SJCRH30 (cell line): ENCODE measurements around the gene PPT1. TPM values are rescaled to one million over a fixed set of nuclear protein-coding genes. Genes with fewer than 3 reads are reported as not detected.
"Not testable (repeated sequence)": the region's sequence is repeated elsewhere in the genome, so short reads cannot be mapped to it uniquely, and the experiment has no call there.

Source experiments
- DNase-seq, 2 experiments: peaks; one replicate each; pipeline ENCODE4 v3.0.0-alpha.2; 2015 to 2020
- H3K27ac ChIP-seq: fragments of 250-450 bp; sonication (Bioruptor Pico); 2 replicates; pipeline ENCODE4 v1.5.1; 2020; ENCODE audit warnings: mild to moderate bottlenecking, moderate library complexity
- H3K27me3 ChIP-seq: fragments of 250-450 bp; sonication (Bioruptor Pico); 2 replicates; pipeline ENCODE4 v1.5.1; 2020; ENCODE audit warnings: mild to moderate bottlenecking, moderate library complexity
- H3K36me3 ChIP-seq: fragments of 250-450 bp; sonication (Bioruptor Pico); 2 replicates; pipeline ENCODE4 v1.5.1; 2020; ENCODE audit warnings: mild to moderate bottlenecking, moderate library complexity
- H3K4me1 ChIP-seq: fragments of 250-450 bp; sonication (Bioruptor Pico); 2 replicates; pipeline ENCODE4 v1.5.1; 2020; ENCODE audit warnings: mild to moderate bottlenecking, moderate library complexity
- H3K4me3 ChIP-seq: fragments of 250-450 bp; sonication (Bioruptor Pico); 2 replicates; pipeline ENCODE4 v1.5.1; 2020; ENCODE audit warnings: mild to moderate bottlenecking, moderate library complexity
- H3K9me3 ChIP-seq: fragments of 250-450 bp; sonication (Bioruptor Pico); replicated peaks from 2 replicates; pipeline ENCODE4 v1.5.1; 2020; ENCODE audit warnings: mild to moderate bottlenecking, moderate library complexity
- total RNA-seq: library from RNA; depleted of rRNA; stranded (reverse); fragments of >200 nt; shearing (Covaris generic); gene quantifications from 2 replicates; pipeline ENCODE4 v1.2.3, GENCODE V29; 2014

The PPT1 gene
- total RNA-seq, 1 experiment from 2014 or later, result 129 TPM

DNA sequence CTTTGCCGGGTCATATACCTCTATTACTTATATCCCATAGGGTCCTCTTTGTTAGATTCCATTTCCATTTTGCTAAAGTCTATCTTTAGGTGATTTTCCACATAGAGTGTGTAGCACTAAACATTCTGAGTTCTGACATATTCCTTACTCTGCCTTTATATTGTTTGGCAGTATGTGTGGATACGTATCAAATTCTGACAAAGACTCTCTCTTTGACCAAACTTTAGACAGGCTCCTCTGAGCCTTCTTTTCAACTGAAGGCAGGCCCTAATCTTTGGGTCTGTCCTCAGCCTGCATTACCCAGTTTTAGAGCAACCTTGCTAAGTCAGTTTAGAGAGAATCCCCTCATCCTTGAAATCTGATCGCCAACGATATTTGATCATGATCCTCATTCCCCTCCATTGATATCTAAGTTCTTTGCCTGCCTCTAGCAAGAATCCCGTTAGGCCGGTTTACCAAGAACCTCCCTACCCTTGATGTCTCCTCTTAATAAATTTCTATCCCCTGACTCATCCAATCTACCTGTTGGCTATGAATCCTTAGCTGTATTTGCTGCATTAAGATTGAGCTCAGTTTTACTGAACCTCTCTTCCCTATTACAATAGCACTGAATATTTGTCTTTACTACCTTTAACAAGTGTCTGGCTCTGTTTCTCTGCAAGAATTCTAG, 10.4 kb upstream of the PPT1 start:
- DNase-seq, result no peak
- no peaks in the 10 kb centered on the region for H3K4me1 ChIP-seq
- H3K27me3 ChIP-seq, result no peaks in the 10 kb centered on the region
- no peak overlapping the region for H3K27ac ChIP-seq
- no peaks in the 10 kb centered on the region for H3K36me3 ChIP-seq
- no peak overlapping the region for H3K4me3 ChIP-seq
- H3K9me3 ChIP-seq, result peaks cover 4% of the 10 kb centered on the region

DNA sequence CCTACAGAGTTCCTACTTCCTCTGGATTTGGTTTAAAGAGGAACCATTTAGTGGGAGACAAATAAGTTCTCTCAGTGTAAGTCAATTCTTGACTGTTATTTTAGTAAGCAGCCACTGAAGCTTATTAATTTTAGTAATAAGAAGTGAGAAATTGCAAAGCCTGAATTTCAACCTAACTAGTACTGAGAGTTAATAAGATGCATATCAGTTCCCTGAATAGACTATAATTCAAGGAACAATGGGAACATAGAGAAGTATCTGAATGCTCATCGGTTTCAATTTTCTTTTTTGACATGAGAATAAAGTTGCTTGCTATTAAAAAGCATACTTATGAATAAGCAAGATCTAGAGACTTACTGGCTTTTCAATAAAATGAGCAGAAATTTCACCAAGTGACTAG, 8.0 kb upstream of the PPT1 start:
- H3K36me3 ChIP-seq, result no peaks in the 10 kb centered on the region
- no peak for DNase-seq
- H3K4me1 ChIP-seq, result no peaks in the 10 kb centered on the region
- peaks cover under 1% of the 10 kb centered on the region; the same call in 1 of the 2 replicates for H3K9me3 ChIP-seq
- H3K4me3 ChIP-seq, result no peak overlapping the region
- H3K27ac ChIP-seq, result no peak overlapping the region
- no peaks in the 10 kb centered on the region for H3K27me3 ChIP-seq

DNA sequence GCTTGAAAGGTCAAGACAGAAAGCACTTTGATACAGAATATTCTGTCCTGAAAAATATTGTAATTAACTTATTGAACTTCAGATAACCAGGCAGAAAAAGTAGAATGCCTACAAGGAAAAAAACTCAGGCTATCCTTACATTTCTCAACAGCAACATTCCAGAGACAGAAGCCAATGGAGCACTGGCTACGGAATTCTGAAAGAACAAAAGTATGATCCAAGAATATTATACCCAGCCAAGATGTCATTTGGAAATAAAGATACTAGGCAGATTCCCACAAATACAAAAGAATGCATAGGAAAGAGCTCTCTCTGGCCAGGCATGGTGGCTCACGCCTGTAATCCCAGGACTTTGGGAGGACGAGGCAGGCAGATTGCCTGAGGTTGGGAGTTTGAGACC, 5.8 kb upstream of the PPT1 start:
- Histone ChIP-seq H3K36me3 (no peaks in the 10 kb centered on the region), H3K27me3 (no peaks in the 10 kb centered on the region), H3K4me3 (no peak overlapping the region), H3K4me1 (no peaks in the 10 kb centered on the region), H3K27ac (no peak overlapping the region), H3K9me3 (no peaks in the 10 kb centered on the region; the same call in 1 of the 2 replicates)
- DNase-seq, result no peak

DNA sequence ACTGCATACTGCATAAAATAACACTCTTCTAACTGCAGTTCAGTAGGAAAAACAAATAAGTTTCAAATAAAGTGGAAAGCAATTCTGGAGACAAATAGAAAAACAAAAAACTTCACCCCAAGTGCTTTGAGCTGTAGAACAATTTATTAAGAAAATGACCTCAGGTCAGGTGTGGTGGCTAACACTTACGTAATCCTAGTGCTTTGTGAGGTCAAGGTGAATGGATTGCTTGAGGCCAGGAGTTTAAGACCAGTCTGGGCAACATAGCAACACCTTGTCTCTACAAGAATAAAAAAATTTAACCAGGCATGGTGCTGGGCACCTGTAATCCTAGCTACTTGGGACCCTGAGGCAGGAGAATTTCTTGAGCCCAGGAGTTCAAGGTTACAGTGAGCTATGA, 5.0 kb upstream of the PPT1 start:
- no peak overlapping the region for H3K4me3 ChIP-seq
- no peak overlapping the region for H3K27ac ChIP-seq
- no peak for DNase-seq

DNA sequence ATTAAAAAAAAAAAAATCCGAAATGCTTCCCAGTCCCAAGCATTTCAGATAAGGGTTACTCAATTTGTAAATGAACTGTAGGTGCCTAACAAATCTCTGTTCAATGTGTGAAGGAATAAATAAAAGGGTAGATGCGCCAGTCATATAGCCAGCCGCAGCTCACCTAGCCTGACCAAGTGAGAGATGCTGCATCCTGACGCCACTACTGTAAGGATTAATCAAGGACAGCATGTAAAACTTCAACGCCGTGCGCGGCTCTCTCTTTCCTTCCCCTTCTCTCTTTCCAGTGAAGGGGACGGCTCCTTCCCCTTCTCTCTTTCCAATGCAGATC, 441 bp downstream of the PPT1 start:
- Histone ChIP-seq H3K27ac (peak overlapping the region; percentile 53), H3K4me1 (peaks cover 7% of the 10 kb centered on the region; the same call in 1 of the 2 replicates)

More for the DNA sequence above, 5.0 kb upstream of the PPT1 start:
- peaks cover 5% of the 10 kb centered on the region; the same call in 1 of the 2 replicates for H3K4me1 ChIP-seq
- no peaks in the 10 kb centered on the region for H3K27me3 ChIP-seq
- H3K36me3 ChIP-seq, result no peaks in the 10 kb centered on the region
- H3K9me3 ChIP-seq, result no peaks in the 10 kb centered on the region; the same call in 1 of the 2 replicates

DNA sequence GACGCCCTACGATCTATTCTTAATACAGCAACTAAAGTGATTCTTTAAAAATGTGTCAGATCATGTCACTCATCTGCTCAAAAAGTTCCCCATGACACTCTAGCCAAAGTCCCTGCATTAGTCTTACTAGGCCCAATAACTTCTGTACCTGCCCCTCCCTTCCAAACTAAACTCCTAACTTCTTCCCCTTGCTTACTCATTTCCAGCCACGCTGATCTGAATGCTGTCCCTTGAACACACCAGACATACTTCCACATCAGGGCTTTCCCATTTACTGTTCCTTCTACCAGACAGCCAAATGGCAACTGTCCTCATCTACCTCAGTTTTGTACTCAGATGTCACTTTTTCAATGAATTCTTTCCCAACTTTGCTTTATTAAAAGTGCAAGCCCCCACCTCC, 1.2 kb downstream of the PPT1 start:
- peaks cover 9% of the 10 kb centered on the region for H3K36me3 ChIP-seq
- H3K4me1 ChIP-seq, result peaks cover 7% of the 10 kb centered on the region; the same call in 1 of the 2 replicates
- no peak overlapping the region for H3K4me3 ChIP-seq
- no peak overlapping the region for H3K27ac ChIP-seq
- no peak for DNase-seq
- H3K9me3 ChIP-seq, result no peaks in the 10 kb centered on the region
- H3K27me3 ChIP-seq, result no peaks in the 10 kb centered on the region

More for the DNA sequence above, 441 bp downstream of the PPT1 start:
- Histone ChIP-seq H3K4me3 (peak overlapping the region; percentile 89), H3K9me3 (no peaks in the 10 kb centered on the region), H3K27me3 (no peaks in the 10 kb centered on the region), H3K36me3 (peaks cover 3% of the 10 kb centered on the region; the same call in 1 of the 2 replicates)
- DNase-seq, result no peak

DNA sequence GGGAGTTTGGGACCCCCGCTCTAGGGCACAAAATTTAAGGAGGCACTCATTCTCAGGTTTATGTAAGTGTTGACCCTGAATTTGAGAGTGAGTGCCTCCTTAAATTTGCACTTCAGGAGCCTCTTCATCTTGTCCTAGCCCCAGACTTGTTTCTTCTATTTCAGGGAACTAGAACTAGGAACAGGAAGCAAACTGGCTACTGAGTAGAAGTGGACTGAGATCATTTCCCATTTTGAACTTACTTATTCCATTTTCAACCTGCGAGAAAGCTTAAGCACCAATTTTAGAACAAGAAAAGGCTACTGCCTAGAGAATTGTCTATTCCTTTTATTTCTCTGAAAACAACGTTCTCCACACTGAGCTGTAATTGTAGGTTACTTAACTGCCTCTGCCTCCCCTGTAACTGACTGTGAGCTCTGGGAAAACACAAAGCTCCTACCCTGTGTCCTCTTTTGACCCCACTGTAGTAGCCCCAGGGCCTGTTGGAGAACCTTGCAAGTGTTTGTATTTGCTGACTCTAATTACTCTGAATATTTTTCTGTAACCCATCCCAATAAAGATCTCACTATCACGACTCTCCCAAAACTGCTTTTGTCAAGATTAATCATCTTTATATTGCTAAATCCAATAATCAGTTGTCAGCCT, 2.5 kb downstream of the PPT1 start:
- H3K4me3 ChIP-seq, result no peak overlapping the region
- no peaks in the 10 kb centered on the region for H3K27me3 ChIP-seq
- no peaks in the 10 kb centered on the region for H3K9me3 ChIP-seq
- H3K36me3 ChIP-seq, result peaks cover 20% of the 10 kb centered on the region
- DNase-seq, result no peak
- H3K27ac ChIP-seq, result no peak overlapping the region
- H3K4me1 ChIP-seq, result peaks cover 7% of the 10 kb centered on the region; the same call in 1 of the 2 replicates

DNA sequence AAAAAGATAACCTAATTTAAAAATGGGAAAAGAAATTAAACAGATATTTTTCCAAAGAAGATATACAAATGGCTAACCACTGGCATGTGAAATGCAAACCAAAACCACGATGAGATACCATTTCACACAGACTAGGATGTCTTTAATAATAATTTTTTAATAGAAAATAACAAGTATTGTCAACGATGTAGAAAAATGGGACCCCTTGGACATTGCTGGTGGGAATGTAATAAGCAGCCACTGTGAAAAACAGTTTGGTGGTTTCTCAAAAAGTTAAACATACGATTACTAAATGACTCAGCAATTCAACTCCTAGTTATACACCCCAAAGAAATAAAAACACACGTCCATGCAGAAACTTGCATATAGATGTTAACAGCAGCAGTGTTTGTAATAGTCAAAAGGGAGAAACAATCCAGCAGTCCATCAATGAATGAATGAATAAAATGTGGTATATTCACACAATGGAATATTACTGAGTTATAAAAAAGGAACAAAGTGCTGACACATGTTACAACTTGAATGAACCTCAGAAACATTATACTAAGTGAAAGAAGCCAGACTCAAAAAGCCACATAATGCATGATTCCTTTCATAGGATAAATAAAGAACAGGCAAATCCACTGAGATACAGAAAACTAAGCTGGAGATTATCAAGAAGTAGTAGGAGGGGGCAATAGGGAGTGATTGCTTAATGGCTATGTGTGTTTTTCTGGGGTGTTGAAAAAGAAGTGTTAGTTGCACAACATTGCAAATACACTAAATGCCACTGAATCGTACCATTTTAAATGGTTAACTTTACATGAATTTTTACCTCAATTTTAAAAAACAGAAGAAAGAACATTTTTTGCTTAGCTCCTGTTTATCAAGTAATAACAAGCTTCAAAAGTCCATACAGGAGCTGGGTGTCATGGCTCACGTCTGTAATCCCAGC, 4.1 kb downstream of the PPT1 start:
- DNase-seq, result no peak
- H3K27ac ChIP-seq, result no peak overlapping the region
- no peaks in the 10 kb centered on the region for H3K27me3 ChIP-seq

DNA sequence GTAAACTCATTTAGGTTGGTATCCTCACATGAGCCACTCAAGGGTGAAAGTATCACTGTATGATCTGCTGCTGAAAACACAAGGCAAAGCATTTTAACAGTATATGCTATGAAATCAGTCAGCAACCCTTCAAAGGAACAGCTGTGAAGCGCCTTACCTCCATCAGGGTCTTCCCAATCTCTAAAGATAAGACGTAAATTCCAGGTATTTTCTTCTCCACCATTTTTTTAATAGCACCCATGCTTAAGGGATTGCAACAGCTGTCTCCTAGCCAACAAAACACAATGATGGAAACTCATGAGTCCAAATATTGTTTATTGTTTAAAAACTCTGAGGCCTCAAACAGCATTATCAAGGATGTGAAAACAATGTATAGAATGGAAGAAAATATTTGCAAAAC, 4.8 kb downstream of the PPT1 start:
- Histone ChIP-seq H3K4me1 (0 out of 2 replicates have a peak, but pooled peaks cover 2% of the 10 kb centered on the region), H3K27me3 (no peaks in the 10 kb centered on the region), H3K27ac (no peak overlapping the region), H3K36me3 (peaks cover 33% of the 10 kb centered on the region), H3K9me3 (no peaks in the 10 kb centered on the region), H3K4me3 (no peak overlapping the region)
- DNase-seq, result no peak

More for the DNA sequence above, 4.1 kb downstream of the PPT1 start:
- Histone ChIP-seq H3K4me1 (peaks cover 7% of the 10 kb centered on the region; the same call in 1 of the 2 replicates), H3K9me3 (no peaks in the 10 kb centered on the region), H3K4me3 (no peak overlapping the region), H3K36me3 (peaks cover 31% of the 10 kb centered on the region)

DNA sequence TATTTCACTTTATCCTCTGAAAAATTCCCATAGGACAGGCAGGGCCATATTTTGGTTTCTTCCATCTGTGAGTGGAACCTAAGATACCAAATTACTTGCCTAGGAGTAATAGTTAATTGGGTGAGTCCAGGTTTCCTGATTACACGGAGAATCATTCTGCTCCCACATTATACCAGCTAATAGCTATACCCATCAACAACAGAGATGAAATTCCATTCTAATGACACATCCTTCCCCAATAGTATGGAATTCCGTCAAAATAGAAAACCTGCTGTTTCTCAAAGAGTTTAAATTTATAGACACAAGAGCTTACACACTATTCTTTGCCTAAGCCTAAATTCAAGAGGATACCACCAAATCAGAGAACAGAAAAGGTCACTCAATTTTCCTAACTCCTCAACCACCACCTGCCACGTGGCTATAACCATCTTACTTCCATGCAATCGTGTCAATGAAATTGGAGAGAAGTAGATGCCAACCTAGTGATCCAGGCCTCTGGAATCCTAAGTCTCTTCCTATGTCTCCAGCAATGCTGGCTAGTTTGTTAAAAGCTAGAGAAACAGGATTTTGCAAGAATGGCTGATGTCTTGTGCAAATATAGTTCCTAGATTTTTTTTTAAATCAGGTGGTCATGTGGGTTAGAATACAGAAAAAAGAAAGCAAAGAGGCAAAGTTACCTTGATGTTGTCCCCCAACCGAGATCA, 6.2 kb downstream of the PPT1 start:
- Histone ChIP-seq H3K27ac (no peak overlapping the region), H3K4me1 (no peaks in the 10 kb centered on the region), H3K4me3 (no peak overlapping the region), H3K27me3 (no peaks in the 10 kb centered on the region), H3K9me3 (no peaks in the 10 kb centered on the region), H3K36me3 (peaks cover 33% of the 10 kb centered on the region)
- DNase-seq, result no peak

DNA sequence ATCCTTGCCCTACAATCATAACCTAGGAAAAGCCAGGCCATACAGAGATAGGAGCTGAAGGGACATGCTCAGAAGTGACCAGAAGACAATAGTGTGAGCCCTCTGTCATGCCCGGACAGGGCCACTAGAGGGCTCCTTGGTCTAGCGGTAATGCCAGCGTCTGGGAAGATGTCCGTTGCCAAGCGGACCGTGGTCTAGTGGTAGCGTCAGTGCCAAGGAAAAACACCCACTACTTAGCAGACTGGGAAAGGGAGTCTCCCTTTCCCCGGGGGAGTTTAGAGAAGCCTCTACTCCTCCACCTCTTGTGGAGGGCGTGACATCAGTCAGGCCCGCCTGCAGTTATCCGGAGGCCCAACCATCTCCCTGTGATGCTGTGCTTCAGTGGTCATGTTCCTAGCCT, 12.3 kb downstream of the PPT1 start:
- H3K36me3 ChIP-seq, result peaks cover 33% of the 10 kb centered on the region
- not testable (repeated sequence) for H3K4me1 ChIP-seq, H3K27me3 ChIP-seq, H3K27ac ChIP-seq, H3K4me3 ChIP-seq, H3K9me3 ChIP-seq
- DNase-seq, result peak; percentile 62 to 70

DNA sequence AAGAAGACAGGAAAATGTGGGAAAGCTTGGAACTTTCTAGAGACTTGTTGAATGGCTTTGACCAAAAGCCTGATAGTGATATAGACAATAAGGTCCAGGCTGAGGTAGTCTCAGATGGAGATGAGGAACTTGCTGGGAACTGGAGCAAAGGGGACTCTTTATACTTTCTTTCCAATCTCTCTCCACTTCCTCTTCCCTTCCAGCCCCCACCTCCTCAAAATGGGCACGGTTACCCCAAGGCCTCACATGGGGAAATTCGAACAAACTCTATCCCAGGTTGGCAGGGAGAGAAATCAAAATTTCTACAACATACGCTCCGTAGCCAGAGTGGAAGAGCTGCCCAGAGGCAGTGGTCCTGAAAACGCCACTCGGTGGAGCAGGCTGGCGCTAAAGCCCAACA, 15.2 kb downstream of the PPT1 start:
- peaks cover 39% of the 10 kb centered on the region for H3K36me3 ChIP-seq

DNA sequence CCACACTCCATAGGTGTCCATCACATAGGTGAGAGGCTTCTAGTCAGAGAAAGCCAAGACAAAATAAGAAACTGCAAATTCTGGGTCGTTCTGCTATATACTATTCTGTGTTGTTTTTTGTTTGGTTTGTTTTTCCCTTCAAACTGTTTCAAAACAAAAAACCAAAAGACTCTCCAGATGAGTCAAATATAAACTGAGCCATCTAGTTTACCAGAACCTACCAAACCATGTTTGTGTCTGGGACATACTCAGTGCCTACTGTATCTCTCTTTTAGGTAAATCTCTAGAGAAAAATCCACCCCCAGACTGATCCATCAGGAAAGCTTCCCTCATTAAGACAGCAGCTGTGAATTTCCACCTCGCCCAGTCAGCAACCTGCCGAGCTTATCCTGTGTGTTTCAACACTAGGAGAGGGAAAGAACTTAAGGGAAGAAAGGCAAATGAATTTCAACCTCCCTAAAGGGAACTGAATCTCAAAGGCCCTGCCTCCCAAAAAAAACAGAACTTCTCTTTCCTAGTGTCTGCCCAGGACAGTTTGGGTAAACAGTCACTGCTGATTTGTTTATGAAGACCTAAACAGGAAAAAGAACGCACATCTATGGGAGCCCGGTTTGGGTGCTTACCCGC, 17.2 kb downstream of the PPT1 start:
- DNase-seq, result no peak
- Histone ChIP-seq H3K4me3 (no peak overlapping the region), H3K9me3 (no peaks in the 10 kb centered on the region), H3K27me3 (no peaks in the 10 kb centered on the region), H3K36me3 (peaks cover 43% of the 10 kb centered on the region), H3K27ac (no peak overlapping the region), H3K4me1 (no peaks in the 10 kb centered on the region)

More for the DNA sequence above, 15.2 kb downstream of the PPT1 start:
- DNase-seq, result no peak
- Histone ChIP-seq H3K4me3 (no peak overlapping the region), H3K9me3 (no peaks in the 10 kb centered on the region), H3K27me3 (no peaks in the 10 kb centered on the region), H3K4me1 (no peaks in the 10 kb centered on the region), H3K27ac (no peak overlapping the region)
